GM18861 (cell line): ENCODE data around the gene GABRA4.

Experiments used
- ATAC-seq: cut with Tn5 transposase; IDR thresholded peaks from one replicate; pipeline ENCODE4 v1.9.1; 2021; ENCODE audit not compliant: unreplicated experiment

The GABRA4 gene

GRCh38 chr4:46993075-46994006 is at the start of gene GABRA4:
GABRA4 (minus strand) TSS chr4:46993581; CDS start chr4:46993424, 157 bp downstream.
- ATAC-seq: no peak

- ATAC-seq: no peak
These were observed 47.4 kb upstream of the GABRA4 start for GRCh38 chr4:47040828-47041227.

DNA sequence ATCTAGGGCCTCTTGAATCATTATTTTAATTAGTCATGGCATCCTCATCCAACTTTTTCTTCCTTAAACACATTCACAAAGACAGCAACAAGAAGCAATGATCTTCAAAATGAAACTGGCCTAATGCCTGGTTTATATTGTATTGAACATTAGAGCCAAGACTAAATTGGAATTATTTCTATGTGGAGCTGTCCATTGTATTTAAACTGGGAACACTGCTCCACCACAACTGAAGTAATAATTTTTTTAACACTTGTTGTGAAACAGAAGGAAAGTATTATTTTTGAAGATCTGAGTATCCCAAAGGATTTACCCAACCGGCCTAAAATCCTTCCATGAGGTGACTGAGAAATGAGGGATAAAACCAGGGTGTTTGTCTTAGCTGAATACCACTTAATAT is 44.9 kb upstream of the GABRA4 start:
- no peak for ATAC-seq

- peak; percentile 89 for ATAC-seq
These were observed 39.2 kb upstream of the GABRA4 start for GRCh38 chr4:47032405-47033106.

- ATAC-seq: no peak
These were observed 38.5 kb upstream of the GABRA4 start for GRCh38 chr4:47031751-47032404.

- no peak for ATAC-seq
These were observed 37.8 kb upstream of the GABRA4 start, which contains the start of gene GABRB1 for GRCh38 chr4:47031011-47031678. GABRB1 (plus strand) TSS chr4:47031567.

GRCh38 chr4:47017494-47017893 is 24.1 kb upstream of the GABRA4 start:
- ATAC-seq: no peak

DNA sequence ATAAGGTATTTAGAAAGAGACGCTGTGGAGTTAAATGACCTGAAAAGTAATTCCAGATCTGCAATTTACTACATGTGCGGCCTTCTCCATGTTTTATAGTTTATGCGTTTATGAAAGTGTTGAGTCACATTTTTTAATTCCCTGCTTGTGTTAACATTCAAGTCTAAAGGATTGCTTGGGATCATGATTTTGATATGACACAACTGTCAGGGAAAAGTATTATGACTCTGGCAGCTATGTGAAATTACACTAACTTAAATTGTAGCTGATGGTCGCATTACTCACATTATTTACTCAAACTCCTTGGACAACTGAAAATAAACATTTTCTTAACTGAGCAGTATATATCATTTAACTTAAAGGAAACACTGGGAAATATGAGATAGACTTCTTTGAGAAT is 23.7 kb upstream of the GABRA4 start:
- no peak for ATAC-seq

DNA sequence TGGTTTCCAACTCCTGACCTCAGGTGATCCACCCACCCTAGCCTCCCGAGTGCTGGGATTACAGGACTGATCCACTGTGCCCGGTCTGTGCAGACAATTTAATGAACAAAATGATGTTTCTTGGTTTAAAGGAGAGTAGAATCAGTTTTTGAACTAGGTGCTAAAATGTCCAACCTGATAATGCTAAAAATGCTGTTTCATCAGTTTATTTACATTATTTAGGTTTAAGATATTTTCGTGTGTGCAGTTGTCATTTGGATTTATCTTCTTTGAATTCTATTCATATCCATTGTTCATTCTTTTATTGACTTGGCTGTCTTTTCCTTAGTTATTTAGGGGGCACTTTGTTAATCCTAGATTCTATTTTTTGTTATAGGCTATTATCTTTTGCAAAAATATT is 20.0 kb upstream of the GABRA4 start:
- no peak for ATAC-seq

DNA sequence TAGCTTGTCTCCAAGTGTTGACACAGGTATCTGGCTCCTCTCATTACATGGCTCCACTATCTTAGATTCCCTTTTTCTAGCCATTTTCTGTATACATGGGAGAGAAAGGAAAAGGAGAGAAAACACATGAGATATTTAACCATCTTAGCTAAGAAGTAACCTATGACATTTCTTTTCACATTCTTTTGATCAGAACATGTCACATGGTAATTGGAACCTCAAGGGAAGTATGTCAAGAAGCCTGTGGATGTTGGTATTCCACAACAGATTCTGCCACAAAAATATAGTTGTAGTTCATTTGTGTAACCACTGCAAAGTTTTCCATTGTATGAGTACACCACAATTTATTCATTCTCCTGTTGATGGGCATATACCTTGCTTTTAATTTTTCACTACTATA is 19.3 kb upstream of the GABRA4 start:
- no peak for ATAC-seq

DNA sequence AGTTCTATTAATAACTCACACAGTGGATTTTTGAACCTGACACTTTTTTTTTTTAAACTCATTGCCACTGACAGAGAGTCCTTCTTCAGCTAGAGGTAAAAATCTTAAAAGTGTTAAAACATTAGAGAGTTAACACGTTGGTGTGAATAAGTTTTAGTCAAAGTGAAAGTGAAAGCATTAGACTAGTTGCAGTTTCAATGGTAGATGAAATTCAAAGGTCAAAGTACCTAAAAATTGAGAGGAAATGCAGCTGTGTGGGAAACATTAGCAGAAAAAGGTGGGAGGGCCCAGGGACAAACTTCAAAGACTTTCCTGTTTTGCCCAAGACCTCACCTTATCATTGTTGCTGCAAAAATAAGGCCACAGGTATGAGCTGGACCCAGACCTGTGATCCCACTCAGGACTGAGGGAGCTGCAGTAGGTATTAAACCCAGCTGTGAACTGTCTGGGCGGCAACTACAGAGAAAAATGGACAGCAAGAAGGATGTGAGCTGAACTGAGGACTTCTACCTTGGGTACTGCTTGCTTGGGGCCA is 17.6 kb upstream of the GABRA4 start:
- peak; percentile 91 for ATAC-seq

DNA sequence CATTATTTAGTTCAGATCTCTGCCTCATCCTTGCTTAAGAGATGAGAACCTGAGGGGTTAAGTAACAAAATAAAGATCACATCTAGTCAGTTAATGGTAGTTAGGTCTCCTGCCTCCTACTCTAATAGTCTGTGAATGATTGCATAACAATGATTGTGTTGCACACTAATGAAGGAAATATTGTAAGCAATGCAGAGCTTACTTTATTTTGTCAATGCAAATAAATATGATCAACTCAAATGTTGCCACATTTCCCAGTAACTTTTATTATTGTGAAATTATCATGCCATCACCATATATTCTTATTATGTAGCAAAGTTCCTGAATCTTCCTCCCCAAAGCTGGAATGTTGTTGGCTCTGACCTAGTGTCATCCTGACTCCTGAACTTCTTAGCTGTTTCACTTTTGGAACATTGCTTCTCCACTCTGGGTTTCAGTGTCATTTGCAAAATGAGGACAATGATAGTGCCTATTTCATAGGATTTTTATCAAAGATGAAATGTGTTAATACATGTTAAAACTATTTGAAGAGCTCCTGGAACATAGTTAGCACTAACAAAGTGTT is 17.0 kb upstream of the GABRA4 start:
- ATAC-seq: peak; percentile 14

GRCh38 chr4:47002580-47002979 is 9.2 kb upstream of the GABRA4 start:
- no peak for ATAC-seq

GRCh38 chr4:47000406-47000805 is 7.0 kb upstream of the GABRA4 start:
- ATAC-seq: no peak

DNA sequence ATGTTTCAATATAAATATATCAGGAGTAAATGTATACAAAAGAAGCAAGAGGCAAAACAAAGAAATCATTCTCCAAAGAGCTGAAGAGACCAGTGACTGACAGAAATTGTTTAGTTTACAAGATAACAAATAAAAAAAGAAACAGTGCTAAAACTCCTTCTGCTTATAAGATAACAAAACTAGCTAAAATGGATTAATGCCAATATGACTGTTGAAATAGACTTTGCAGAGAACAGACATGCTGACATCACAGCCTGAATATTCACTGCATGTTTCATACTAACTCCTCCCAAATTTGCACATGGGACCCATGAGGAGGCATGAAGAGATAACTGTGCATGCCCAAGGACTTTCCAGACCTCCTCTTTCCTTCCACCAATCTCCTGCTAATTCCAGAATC is 6.2 kb upstream of the GABRA4 start:
- no peak for ATAC-seq

DNA sequence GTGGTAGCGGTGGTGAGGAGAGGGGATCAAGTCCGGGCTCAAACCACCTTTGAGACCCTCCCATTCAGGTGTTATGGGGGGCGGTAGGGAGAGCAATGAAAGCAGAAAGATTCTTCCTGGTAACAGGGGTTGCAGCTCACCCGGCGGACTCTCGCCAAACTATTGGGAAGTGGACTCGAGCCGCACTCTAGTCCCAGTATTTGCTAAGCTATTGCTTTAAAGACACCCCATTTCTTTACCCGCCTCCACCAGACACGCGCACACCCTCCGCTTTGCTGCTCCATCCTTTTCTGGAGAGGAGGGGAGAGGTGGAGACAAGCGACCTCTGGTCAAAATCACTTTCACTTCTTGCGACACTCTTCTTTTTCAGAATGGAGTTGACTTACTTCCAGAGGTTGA is 625 bp upstream of the GABRA4 start:
- no peak for ATAC-seq

DNA sequence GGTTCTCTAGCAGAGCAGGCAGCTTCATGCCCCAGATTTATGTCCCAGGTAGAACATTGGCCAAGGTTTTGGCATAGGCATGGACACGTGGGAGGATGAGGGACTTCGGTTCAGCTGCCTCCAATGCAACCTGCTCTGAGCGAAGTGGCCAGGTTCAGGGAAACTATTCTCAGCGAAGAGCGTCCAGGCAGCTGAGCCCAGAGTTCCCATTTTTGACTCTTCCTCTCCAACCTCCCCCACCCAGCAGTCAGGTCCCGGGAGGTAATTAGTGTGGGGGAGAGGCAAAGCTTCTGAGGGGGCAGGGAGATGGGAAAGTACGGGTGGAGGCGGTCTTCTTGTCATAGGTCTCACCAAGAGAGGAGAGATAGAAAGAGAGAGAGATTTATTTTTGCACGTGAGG is 1.0 kb downstream of the GABRA4 start:
- ATAC-seq: no peak

DNA sequence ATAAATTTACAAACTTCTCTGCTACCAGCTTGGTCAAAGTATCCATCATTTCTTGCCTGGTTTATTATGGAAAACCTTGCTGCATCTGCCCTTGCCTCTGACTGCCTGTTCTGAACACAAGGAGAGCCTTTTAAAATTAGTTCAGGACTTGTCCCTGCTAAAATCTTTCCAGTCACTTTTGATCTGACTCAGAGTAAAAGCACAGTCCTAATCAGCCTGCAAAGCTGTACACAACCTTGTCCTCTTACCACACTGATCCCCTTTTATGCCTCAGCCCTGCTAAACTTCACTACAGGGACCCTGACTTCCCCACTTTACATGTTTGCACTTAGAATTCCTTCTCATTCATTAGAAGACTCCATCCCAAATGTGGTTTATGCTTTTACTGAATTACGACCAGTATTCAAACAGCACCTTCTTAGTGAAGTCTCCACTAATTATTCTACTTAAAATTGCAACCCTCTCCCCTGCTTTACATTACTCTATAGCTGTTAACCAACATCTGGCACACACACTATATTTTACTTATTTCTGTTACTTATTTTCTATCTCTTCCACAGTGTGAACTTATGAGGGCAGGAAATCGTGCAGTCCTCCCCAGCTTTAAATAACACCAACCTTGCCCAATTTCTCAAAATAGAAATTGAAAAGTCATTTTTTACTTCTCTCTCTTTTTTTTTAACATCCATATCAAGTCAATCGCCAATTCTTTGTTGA is 6.3 kb downstream of the GABRA4 start:
- no peak for ATAC-seq

- ATAC-seq: no peak
These were observed 8.6 kb downstream of the GABRA4 start for GRCh38 chr4:46984781-46985180.

DNA sequence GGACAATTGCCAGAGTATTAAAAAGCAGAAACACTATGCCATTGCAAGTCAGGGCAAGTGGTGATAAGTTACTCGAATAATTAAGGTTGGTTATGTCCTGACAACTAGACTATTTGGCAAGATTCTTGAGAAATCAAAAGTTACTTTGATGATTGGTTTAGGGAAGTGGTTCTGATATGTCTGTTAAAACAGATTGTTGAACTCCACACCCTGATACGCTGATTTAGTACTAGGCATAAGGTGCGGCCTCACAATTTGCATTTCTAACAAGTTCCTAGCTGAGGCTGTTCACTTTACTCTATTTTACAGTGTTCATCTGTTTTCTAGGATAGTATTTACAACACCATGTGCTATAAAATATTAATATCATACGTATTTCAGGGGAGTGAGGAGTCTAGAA is 12.5 kb downstream of the GABRA4 start:
- ATAC-seq: no peak
